Stimulated activated CD8-positive, alpha-beta memory T cell treated with anti-CD3 and anti-CD28 coated beads, Interleukin-7, amount 100 ng/mL, for 4 hours (primary cell): ENCODE results near the gene GNAS.

Experiments used
- DNase-seq, 2 donors: peaks; one replicate each; pipeline ENCODE4 v3.0.0-alpha.2; 2020; ENCODE audit warnings: low read depth in 2 of 2

Gene GNAS

DNA sequence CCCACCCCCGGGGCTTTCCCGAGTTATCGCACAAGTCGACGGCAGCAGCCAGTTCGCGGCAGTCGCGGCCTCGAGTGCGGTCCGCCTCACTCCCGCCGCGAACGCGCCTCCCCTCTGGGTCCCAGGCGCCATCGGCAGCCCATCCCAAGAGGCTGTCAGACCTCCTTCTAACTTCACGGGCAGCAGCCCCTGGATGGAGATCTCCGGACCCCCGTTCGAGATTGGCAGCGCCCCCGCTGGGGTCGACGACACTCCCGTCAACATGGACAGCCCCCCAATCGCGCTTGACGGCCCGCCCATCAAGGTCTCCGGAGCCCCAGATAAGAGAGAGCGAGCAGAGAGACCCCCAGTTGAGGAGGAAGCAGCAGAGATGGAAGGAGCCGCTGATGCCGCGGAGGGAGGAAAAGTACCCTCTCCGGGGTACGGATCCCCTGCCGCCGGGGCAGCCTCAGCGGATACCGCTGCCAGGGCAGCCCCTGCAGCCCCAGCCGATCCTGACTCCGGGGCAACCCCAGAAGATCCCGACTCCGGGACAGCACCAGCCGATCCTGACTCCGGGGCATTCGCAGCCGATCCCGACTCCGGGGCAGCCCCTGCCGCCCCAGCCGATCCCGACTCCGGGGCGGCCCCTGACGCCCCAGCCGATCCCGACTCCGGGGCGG is 1.6 kb downstream of the GNAS start:
- no peak for DNase-seq

DNA sequence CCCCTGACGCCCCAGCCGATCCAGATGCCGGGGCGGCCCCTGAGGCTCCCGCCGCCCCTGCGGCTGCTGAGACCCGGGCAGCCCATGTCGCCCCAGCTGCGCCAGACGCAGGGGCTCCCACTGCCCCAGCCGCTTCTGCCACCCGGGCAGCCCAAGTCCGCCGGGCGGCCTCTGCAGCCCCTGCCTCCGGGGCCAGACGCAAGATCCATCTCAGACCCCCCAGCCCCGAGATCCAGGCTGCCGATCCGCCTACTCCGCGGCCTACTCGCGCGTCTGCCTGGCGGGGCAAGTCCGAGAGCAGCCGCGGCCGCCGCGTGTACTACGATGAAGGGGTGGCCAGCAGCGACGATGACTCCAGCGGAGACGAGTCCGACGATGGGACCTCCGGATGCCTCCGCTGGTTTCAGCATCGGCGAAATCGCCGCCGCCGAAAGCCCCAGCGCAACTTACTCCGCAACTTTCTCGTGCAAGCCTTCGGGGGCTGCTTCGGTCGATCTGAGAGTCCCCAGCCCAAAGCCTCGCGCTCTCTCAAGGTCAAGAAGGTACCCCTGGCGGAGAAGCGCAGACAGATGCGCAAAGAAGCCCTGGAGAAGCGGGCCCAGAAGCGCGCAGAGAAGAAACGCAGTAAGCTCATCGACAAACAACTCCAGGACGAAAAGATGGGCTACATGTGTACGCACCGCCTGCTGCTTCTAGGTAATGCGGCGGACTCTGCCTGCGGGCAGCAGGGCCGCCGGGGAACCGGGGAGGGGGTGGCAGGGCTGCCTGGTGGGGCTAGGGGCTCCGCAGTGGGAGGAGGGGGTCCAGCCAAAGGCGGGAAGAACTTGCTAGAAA is 2.3 kb downstream of the GNAS start:
- DNase-seq: no peak

DNA sequence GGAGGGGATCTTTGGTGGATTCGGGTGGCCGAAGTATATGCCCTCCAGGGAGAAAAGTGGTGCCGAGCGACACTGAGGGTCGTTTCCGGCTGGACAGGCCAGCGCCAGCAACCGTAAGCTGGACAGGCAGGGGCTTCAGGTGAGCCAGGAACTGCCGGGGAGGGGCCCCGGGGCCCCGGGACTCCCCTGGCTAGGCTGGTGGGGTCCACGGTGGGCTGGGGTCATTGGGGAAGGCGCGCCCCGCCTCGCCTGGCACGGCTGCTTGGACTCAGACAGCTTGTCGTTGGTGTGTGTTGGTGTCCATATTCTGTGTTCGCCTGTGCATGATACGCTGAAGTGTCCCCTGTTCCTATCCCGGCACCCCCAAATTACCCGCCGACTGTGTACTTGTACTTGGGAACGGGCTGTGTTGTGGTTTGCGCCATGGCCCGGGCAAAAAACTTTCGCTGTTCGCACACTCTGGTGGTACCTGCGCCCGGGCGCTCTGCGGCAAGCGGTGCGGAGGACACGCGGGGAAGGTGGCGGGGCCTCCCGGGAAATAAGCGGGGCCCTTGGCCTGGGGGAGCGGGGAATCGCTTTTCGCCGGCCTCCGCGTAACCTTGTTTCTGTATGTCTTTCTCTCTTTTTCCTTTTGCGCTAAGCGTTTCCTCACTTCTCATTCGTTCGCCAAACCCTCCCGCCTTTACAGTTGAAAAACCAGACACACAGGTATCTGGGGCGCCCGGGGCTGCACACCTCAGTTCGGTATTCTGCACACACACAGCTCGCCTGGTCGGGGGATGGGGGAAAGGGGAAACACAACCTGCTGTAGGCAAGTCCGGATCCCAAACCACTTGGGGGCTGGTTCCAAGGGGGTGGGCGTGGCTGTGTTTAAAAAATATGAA is 3.2 kb downstream of the GNAS start:
- DNase-seq: no peak

DNA sequence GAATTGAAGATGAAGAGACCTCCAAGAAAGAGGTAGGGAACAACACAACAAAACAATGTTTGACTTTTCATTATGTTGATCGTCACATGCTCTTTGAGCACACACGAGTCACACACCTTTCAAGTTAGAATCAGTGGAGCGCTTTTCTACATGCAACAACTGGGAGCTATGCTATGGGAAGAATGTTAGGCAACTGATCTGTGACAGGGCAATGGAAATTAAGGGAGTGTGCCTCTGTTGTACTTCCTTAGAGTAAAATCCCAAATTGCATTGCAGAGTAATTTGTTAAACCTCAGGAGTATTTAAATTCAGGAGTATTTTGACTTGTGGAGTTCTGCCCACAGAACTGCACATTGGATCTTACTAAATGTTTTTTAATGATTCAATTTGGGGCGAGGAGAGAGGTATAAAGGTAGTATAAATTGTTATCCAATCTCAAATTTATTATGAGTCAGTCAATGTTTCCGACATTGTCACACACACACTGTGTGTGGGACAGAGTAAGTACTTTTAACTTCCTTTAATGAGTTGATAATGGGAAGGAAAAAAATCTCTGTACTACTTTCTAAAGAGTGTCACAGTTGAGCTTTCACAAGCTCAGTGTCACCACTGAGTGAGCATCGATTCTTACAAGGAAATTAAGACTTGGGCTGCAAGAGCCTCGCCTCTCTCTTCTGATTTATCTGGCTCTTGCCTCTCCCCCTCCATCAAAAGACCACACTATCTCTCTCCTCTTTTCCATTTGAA is 10.7 kb downstream of the GNAS start:
- DNase-seq: no peak

DNA sequence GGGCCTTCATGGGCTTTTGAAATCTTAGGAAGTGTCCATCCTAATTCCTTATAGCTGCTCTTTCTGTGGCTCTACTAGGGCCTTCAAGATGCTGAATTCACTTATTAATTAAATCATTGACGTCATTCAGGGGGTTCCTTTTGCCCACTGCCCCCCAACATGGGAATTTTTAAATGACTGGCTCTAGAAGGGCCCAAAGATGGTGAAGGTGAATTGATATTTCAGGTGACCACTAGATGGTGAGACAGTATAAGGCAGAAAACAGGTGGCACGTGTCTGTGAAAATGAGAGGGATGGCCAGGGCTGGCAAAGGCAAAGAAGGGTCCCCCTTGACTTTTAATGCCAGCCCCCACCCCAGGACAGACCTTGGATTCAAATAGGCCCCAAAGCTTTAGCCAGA is 11.8 kb downstream of the GNAS start:
- DNase-seq: no peak

DNA sequence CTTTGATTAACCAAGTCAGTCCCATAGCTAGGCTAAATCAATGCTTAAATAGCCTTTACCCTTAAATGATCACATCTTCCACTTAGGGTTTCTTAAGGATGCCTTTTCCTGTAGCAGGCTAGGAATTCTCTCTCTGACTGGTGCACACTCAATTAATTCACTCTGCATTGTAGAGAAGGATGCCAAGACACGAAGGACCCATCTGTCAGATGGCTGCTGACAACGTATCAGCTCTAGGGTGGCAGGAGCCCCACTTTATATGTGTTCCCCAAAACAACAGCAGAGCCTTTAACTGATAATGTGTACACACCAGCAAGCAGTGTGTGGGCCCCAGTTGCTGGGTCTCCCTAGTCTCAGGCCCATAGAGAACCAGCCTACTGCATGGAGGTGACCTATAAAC is 13.3 kb downstream of the GNAS start:
- no peak for DNase-seq

DNA sequence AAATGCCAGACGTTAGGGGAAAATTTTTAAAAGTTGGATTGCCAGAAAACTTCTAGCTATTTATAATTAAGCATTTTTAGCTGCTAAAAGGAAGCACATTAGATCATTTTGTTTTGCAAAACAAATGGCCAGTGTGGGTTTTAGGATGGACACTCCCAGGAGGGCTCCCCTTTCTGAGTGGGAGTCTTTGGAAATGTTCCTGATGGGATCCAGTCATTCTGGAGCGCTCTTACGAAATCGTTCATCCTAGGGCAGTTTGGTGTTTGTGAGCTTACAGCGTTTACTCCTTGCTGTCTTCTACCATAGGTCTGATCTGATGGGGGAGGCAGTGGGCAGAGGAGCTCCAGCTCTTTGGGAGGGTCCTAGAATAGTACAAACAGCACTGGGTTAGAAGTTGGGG is 14.7 kb downstream of the GNAS start:
- no peak for DNase-seq

DNA sequence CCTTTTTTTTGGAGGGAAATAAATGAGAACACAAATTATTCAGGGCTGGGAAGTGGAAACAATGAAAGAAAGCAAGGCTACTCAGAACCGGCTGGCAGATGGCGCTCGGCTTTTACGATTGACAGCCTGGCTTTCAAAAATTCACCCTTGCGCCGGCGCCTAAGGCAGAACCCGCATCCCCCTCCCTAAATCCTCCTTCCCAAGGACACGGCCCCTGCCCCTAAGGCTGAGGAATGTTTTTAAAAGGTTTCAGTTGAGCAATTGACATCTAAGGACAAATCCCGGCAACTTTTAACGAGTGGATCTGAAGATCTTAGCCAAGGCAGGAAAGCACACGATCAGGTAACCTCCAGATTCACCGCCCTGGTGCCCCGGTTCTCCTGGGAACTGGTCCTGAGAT is 16.3 kb downstream of the GNAS start:
- no peak for DNase-seq

DNA sequence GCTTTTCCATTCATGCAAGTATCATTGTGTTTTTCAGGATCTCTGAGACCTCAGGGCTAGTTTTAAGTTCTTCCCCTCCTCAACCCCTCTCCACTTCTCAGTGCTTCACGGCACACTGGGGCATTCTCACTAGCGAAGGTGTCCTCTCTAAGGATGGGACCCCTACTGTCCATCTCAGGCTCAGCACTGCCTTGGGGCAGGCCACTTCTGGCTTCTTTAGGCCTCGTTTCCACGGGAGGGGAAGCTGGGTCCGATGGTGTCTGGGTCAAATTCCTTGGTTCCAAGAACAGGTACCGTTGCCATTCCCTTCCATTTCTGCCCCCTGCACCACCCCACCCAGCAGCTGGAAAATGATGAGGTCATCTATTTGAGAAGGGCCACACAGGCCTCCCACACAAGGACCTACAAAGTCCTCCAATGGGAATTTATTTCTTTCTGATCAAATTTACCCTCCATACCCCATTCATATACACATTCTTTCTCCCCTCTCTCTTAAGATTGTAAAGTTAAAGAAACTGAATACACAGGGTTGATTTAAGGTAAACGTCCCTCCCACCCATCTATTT is 17.2 kb downstream of the GNAS start:
- no peak for DNase-seq

DNA sequence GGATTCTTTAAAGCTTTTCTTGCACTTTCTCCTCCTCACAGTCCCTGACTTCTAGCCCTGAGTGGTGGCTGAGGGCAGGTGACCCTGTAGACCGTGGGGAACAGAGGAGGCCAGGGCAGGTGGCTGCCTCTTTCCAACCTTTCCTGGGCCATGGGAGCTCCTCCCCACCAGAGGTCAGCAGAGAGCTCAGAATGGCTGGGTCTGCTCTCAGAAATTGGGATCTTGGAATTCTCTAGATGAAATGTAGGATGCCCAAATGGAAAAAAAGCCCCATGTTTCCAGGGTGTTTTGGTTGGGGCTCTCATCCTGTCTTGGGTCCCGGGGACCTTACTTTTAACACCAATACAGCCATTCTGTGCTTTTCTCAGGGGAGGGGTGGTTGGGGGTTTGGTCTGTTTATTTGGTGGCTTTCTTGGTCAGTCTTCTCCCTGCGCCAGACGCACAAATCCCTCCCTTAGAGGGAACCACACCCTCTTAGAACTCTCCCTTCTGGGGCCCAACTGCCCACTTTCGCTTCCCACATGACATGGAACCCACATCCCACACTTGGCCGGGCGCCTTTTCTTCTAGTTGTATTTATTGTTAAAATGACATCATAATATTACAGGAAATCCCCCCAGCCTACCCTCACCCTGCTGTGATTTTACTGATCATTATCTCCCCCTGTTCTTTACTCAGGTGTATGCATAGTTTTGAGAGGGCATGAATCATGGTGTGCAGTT is 17.9 kb downstream of the GNAS start:
- no peak for DNase-seq

DNA sequence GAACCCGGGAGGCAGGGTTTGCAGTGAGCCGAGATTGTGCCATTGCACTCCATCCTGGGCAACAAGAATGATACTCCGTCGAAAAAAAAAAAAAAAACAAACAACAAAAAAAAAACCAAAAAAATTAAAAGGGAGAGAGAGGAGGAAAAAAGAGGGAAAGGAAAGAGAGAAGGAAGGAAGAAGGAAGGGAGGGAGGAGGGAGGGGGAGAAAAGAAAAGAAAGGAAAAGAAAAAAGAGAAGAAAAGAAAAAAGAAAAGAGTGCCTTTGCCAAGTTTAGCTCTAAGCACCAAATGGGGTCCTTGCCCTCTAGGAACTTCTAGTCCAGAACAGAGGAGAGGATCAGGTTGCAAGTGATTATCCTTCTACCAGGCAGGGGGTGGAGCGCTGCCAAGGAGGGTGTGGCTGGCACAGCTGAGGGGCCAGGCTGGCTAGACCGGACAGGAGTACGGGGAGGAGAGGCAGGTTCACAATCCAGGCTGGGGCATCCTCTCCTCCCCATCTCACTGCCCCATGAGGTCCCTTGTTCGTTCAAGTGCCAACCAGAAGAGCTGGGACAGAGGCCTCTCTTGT is 19.1 kb downstream of the GNAS start:
- DNase-seq: no peak

DNA sequence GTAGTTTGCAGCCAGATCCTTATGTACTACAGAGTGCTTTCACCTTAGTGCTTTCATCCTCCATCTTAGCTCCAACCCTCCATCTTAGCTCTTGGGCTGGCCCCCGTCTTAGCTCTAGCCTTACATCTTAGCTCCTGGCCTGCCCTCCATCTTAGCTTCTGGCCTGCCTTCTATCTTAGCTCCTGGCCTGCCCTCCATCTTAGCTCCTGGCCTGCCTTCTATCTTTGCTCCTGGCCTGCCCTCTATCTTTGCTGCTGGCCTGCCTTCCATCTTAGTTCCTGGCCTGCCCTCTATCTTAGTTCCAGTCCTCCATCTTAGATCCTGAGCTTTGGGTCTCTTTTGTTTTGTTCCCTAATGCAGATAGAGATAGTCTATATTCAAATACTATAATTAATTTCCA is 22.0 kb downstream of the GNAS start:
- no peak for DNase-seq

DNA sequence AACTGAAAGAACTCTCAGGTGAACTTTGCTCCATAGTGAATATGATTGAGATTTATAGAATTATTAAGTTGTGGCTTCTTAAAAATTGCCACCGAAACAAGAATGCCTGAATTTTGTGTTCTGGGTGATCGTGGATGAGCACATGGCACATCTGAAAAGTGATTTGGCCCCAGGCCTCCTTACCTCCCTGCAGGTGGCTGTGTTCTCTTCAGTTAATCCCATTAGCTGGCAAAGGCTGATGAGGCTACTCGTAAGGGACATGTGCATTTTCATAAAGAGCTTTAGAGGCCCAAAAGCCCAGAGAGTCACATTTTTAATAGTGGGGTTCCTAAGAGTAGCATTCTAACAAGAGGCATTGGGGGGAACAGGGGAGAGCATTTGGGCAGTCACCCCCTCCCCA is 22.6 kb downstream of the GNAS start:
- DNase-seq: no peak

DNA sequence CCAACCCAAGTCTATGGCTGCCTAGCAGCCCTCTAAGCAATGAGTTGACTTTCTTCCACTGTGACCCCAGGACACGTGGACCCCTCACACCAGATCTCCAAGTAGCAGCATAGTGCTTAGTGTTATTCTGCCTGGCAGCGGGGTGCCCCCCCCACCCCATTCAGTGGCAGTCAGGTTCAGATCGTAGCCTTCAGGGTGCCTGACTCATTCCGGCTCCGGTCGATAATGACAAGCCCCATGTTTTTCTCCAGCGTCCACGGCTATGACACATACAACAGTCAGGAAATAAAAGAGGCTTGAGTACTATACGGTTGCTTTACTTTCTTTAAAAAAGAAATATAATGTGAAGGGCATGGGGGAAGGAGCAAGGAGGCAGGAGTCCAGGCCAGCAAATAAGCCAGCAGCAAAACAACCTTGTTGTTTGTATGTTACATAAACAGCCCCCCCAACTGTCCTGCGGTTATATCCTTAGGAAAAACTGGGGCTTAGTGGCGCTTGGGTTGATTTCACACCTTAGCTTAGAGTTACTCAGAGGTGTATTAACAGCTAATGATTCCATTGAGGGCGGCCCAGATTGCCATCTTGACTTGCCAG is 23.1 kb downstream of the GNAS start:
- DNase-seq: no peak

DNA sequence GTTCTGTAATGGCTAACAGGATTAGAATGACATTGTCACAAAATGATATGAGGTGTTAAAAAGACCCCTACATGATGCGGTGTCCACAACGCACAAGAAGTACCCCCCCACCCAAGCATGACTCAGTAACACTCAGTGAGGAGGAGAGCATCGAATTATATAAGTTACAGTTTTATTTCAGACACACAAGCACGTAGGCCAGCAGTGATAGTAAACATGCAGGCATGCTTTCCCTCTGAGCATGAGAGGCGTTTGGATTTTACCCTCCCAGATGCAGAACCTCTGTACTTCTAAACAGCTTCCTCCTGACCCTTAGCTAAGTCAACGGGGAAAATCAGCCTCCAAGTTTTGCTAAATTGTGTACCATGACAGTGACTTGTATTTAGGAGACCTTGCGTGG is 23.9 kb downstream of the GNAS start:
- DNase-seq: no peak

DNA sequence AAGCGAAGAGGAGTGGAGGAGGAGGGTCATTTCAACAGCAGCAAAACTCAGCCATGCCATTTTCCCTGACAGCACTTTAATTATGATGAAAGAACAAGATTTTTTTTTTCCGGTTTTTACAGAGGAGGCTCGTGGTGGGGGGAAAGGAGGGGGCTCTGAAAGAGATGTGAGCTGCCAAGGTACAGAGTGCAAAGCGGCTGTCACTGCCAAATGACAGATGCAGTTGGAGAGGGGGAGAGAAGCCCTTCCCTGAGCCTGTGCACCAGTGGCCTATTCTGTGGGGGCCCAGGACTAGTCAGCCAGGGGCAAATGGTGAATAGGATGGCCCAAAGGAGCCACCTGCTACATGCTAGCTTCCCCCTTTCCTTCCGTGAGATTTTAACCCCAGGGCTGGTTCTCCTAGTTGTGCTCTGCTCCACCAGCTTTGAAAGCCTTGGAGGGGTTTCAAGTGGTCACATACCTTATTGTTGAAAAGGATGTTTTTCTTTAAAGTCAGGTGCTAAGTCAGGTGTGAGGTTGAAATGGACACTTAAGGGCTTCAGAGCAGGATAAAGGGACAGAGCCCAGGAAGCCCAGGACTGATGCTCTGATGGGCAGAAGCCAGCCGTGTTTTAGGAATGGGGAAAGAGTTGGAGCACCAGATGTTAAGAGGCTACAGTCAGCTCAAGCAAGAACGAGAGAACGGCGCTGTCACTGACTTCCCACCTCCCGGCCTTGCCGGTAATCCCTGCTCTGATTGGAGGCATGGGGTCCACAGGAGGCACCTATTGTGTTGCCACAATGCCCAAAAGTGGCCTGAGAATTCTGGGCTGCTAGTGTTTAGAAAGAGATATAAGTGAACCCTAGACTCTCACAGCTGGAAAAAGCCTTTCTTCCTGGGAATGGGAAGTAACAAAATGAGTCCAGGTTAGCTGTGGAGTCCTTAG is 24.8 kb downstream of the GNAS start:
- DNase-seq: no peak

DNA sequence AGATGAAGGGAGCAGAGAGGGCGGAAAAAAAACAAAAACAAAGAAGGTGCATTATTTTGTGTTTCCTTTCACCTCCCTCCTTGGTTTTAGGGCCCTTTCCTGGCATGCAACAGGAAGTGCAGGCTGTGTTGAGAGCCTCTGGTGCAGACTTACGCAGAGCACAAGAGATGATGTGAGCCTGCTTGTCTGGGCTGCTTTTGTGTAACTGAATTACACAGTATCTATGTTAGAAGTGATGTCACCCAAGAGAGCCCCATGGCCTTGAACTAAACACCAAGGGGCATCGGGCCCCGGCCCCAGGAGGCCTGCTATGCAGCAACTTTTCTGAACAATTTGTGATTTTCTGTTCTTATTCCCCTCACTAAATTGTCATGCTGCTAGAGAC is 25.5 kb downstream of the GNAS start:
- no peak for DNase-seq

DNA sequence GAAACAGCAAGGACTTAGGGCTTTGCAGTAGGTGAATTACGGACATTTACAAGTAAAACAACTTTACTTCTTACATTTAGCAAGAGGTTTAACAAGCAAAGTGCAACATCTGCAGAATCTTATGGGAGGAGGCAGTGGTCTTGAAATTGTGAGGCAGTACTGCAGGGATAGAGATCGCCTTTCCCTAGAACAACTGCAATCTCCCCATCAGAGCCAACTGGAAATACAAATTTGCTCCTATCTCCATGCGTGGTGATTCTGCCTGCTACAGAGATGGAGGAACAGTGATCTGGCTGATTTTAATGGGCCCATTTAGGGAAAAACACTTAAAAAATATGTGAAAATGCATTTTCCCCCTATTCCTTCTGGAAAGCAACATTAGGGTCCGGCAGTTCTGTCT is 25.9 kb downstream of the GNAS start:
- no peak for DNase-seq

DNA sequence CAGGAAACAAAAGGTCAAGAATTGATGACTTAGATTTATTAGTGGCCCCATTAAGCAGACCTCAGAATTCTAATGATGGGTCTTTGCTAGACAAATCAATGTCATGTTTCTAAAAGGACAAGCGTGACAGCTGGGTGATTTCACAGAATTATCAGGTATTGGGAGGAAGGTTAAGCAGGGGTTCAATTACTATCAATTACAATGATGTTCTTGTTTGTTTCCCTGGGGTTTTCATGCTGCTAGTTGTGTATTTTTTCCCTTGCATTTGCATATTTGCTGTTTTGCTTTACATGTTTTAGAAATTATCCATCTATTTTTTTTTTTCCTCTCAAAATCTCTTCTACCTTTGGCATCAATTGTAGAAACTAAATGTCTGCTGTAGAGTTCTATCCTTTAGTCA is 27.9 kb downstream of the GNAS start:
- no peak for DNase-seq
